WTC11 (cell line): ENCODE data around the gene GRB7. TPM values are rescaled to one million over a fixed set of nuclear protein-coding genes. Genes with fewer than 3 reads are reported as not detected.

Experiments
- AFF4 ChIP-seq: sonication (generic); formaldehyde crosslinking; IDR thresholded peaks from 2 replicates; pipeline ENCODE4 v1.8.1; 2023; ENCODE audit warnings: mild to moderate bottlenecking, missing genetic modification reagents, borderline replicate concordance
- ESRRA ChIP-seq: sonication (generic); formaldehyde crosslinking; IDR thresholded peaks from 2 replicates; pipeline ENCODE4 v1.8.1; 2022; ENCODE audit warnings: mild to moderate bottlenecking, missing genetic modification reagents, borderline replicate concordance
- ETV6 ChIP-seq: sonication (generic); formaldehyde crosslinking; IDR thresholded peaks from 2 replicates; pipeline ENCODE4 v1.8.1; 2022; ENCODE audit warnings: mild to moderate bottlenecking, missing genetic modification reagents
- FOXK1 ChIP-seq: sonication (generic); formaldehyde crosslinking; IDR thresholded peaks from 2 replicates; pipeline ENCODE4 v1.8.0; 2022; ENCODE audit warnings: mild to moderate bottlenecking, moderate library complexity, missing genetic modification reagents
- FOXP4 ChIP-seq: sonication (generic); formaldehyde crosslinking; IDR thresholded peaks from 2 replicates; pipeline ENCODE4 v1.8.0; 2022; ENCODE audit warnings: mild to moderate bottlenecking, missing genetic modification reagents
- GABPB1 ChIP-seq: sonication (generic); formaldehyde crosslinking; IDR thresholded peaks from 2 replicates; pipeline ENCODE4 v1.8.1; 2023; ENCODE audit warnings: mild to moderate bottlenecking, missing genetic modification reagents
- HMGXB4 ChIP-seq: sonication (generic); formaldehyde crosslinking; IDR thresholded peaks from 2 replicates; pipeline ENCODE4 v1.8.1; 2023; ENCODE audit warnings: mild to moderate bottlenecking, moderate library complexity, missing genetic modification reagents
- JUN ChIP-seq: sonication (generic); formaldehyde crosslinking; IDR thresholded peaks from 2 replicates; pipeline ENCODE4 v1.8.0; 2023; ENCODE audit warnings: mild to moderate bottlenecking, missing genetic modification reagents
- NFE2L1 ChIP-seq: sonication (generic); formaldehyde crosslinking; IDR thresholded peaks from 2 replicates; pipeline ENCODE4 v1.8.1; 2023; ENCODE audit warnings: missing genetic modification reagents
- PREB ChIP-seq: sonication (generic); formaldehyde crosslinking; IDR thresholded peaks from 2 replicates; pipeline ENCODE4 v1.8.1; 2022; ENCODE audit warnings: mild to moderate bottlenecking, missing genetic modification reagents, moderate library complexity, borderline replicate concordance
- TEAD1 ChIP-seq: sonication (generic); formaldehyde crosslinking; IDR thresholded peaks from 2 replicates; pipeline ENCODE4 v1.8.0; 2022; ENCODE audit warnings: mild to moderate bottlenecking, missing genetic modification reagents
- TP53 ChIP-seq: sonication (generic); formaldehyde crosslinking; IDR thresholded peaks from 2 replicates; pipeline ENCODE4 v1.8.1; 2023; ENCODE audit warnings: mild to moderate bottlenecking, missing genetic modification reagents
- ZBTB21 ChIP-seq: sonication (generic); formaldehyde crosslinking; IDR thresholded peaks from 2 replicates; pipeline ENCODE4 v1.8.1; 2023; ENCODE audit warnings: mild to moderate bottlenecking, missing genetic modification reagents, borderline replicate concordance
- ZBTB43 ChIP-seq: sonication (generic); formaldehyde crosslinking; IDR thresholded peaks from 2 replicates; pipeline ENCODE4 v1.8.1; 2023; ENCODE audit warnings: mild to moderate bottlenecking, missing genetic modification reagents
- ZNF219 ChIP-seq: sonication (generic); formaldehyde crosslinking; IDR thresholded peaks from 2 replicates; pipeline ENCODE4 v1.8.0; 2023; ENCODE audit warnings: missing genetic modification reagents, mild to moderate bottlenecking, borderline replicate concordance
- ZNF232 ChIP-seq: sonication (generic); formaldehyde crosslinking; IDR thresholded peaks from 2 replicates; pipeline ENCODE4 v1.8.0; 2022; ENCODE audit warnings: mild to moderate bottlenecking, missing genetic modification reagents
- total RNA-seq: library from RNA; stranded (reverse); gene quantifications from 3 replicates; pipeline ENCODE4 v1.2.3, GENCODE V29; 2021
- TF ChIP-seq, protein P1 (sequence below): fragments of 250-450 bp; sonication (Bioruptor Pico); IDR thresholded peaks from 2 replicates; pipeline ENCODE4 v1.8.0; 2021; ENCODE audit warnings: mild to moderate bottlenecking
- TF ChIP-seq, protein P2 (sequence below): sonication (generic); formaldehyde crosslinking; IDR thresholded peaks from 2 replicates; pipeline ENCODE4 v1.8.0; 2022; ENCODE audit warnings: missing genetic modification reagents
- TF ChIP-seq, protein P3 (sequence below): sonication (generic); formaldehyde crosslinking; IDR thresholded peaks from 2 replicates; pipeline ENCODE4 v1.8.1; 2022; ENCODE audit warnings: low read depth, mild to moderate bottlenecking, moderate library complexity, missing genetic modification reagents, borderline replicate concordance
- TF ChIP-seq, protein P4 (sequence below): sonication (generic); formaldehyde crosslinking; conservative IDR thresholded peaks from 2 replicates; pipeline ENCODE4 v1.8.1; 2022; ENCODE audit warnings: mild to moderate bottlenecking, missing genetic modification reagents

The GRB7 gene
- total RNA-seq, 1 experiment from 2014 or later = 48.5 TPM

GRCh38 chr17:39754161-39754957, 16.6 kb downstream of the GRB7 start (continued):
- peak; percentile 52; the same call in 1 of the 2 replicates for TF ChIP-seq ZNF219
- TF ChIP-seq, protein P1, sequence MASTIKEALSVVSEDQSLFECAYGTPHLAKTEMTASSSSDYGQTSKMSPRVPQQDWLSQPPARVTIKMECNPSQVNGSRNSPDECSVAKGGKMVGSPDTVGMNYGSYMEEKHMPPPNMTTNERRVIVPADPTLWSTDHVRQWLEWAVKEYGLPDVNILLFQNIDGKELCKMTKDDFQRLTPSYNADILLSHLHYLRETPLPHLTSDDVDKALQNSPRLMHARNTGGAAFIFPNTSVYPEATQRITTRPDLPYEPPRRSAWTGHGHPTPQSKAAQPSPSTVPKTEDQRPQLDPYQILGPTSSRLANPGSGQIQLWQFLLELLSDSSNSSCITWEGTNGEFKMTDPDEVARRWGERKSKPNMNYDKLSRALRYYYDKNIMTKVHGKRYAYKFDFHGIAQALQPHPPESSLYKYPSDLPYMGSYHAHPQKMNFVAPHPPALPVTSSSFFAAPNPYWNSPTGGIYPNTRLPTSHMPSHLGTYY (CRISPR knock-in tag) = no peak
- 0 out of 2 replicates have a peak, but pooled peaks have one; percentile 79 for TF ChIP-seq AFF4 (CRISPR knock-in tag)
- TF ChIP-seq GABPB1 (CRISPR knock-in tag) = peak; percentile 62
- peak; percentile 45; the same call in 1 of the 2 replicates for TF ChIP-seq TEAD1 (CRISPR knock-in tag)
- peak; percentile 55; the same call in 1 of the 2 replicates for TF ChIP-seq ZNF232 (CRISPR knock-in tag)
- TF ChIP-seq FOXP4 (CRISPR knock-in tag) = no peak; the same call in 1 of the 2 replicates
- TF ChIP-seq TP53 (CRISPR knock-in tag) = no peak; the same call in 1 of the 2 replicates
- TF ChIP-seq ZBTB43 (CRISPR knock-in tag) = no peak
- TF ChIP-seq, protein P2, sequence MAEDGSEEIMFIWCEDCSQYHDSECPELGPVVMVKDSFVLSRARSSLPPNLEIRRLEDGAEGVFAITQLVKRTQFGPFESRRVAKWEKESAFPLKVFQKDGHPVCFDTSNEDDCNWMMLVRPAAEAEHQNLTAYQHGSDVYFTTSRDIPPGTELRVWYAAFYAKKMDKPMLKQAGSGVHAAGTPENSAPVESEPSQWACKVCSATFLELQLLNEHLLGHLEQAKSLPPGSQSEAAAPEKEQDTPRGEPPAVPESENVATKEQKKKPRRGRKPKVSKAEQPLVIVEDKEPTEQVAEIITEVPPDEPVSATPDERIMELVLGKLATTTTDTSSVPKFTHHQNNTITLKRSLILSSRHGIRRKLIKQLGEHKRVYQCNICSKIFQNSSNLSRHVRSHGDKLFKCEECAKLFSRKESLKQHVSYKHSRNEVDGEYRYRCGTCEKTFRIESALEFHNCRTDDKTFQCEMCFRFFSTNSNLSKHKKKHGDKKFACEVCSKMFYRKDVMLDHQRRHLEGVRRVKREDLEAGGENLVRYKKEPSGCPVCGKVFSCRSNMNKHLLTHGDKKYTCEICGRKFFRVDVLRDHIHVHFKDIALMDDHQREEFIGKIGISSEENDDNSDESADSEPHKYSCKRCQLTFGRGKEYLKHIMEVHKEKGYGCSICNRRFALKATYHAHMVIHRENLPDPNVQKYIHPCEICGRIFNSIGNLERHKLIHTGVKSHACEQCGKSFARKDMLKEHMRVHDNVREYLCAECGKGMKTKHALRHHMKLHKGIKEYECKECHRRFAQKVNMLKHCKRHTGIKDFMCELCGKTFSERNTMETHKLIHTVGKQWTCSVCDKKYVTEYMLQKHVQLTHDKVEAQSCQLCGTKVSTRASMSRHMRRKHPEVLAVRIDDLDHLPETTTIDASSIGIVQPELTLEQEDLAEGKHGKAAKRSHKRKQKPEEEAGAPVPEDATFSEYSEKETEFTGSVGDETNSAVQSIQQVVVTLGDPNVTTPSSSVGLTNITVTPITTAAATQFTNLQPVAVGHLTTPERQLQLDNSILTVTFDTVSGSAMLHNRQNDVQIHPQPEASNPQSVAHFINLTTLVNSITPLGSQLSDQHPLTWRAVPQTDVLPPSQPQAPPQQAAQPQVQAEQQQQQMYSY = peak; percentile 40; the same call in 1 of the 2 replicates
- TF ChIP-seq, protein P3, sequence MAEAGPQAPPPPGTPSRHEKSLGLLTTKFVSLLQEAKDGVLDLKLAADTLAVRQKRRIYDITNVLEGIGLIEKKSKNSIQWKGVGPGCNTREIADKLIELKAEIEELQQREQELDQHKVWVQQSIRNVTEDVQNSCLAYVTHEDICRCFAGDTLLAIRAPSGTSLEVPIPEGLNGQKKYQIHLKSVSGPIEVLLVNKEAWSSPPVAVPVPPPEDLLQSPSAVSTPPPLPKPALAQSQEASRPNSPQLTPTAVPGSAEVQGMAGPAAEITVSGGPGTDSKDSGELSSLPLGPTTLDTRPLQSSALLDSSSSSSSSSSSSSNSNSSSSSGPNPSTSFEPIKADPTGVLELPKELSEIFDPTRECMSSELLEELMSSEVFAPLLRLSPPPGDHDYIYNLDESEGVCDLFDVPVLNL = 0 out of 2 replicates have a peak, but pooled peaks have one; percentile 1
- TF ChIP-seq ETV6 = peak; percentile 90; the same call in 1 of the 2 replicates
- TF ChIP-seq ZBTB21 (CRISPR knock-in tag) = peak; percentile 14; the same call in 1 of the 2 replicates
- TF ChIP-seq, protein P4, sequence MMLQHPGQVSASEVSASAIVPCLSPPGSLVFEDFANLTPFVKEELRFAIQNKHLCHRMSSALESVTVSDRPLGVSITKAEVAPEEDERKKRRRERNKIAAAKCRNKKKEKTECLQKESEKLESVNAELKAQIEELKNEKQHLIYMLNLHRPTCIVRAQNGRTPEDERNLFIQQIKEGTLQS (CRISPR knock-in tag) = no peak
- TF ChIP-seq ESRRA (CRISPR knock-in tag) = peak; percentile 78; the same call in 1 of the 2 replicates
- TF ChIP-seq NFE2L1 = peak; percentile 48; the same call in 1 of the 2 replicates
- peak; percentile 99 for TF ChIP-seq HMGXB4
- TF ChIP-seq PREB (CRISPR knock-in tag) = peak; percentile 86; the same call in 1 of the 2 replicates
- TF ChIP-seq JUN (CRISPR knock-in tag) = 0 out of 2 replicates have a peak, but pooled peaks have one; percentile 33
- peak; percentile 43 for TF ChIP-seq FOXK1
